ENCODE data around the gene NPIPB13. TPM values are rescaled to one million over a fixed set of nuclear protein-coding genes. Genes with fewer than 3 reads are reported as not detected.
"Not testable (repeated sequence)": the region's sequence is repeated elsewhere in the genome, so short reads cannot be mapped to it uniquely, and the experiment has no call there.

The NPIPB13 gene
- total and polyA plus RNA-seq, 12 donors = 0.35 to 17.1 (median 3.3) TPM; not detected in 1

DNA sequence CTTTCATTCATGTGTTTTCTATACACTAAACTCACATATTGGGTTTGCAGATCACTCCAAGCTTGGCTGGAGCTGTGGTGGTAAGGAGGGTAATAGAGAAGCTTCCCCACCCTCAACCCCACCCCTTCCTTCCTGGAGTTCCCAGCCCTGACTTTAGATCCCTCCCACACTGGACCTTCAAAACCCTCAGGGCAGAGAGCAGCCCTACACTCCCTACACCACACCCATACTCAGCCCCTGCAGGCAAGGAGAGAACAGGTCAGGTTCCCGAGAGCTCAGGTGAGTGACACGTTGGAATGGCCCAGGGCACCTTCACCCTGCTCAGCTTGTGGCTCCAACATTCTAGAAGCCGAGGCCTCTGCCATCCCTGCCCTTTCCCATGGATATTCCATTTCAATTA is 49.2 kb downstream of the NPIPB13 start, which contains the start of gene SULT1A3:
TSS of gene SULT1A3 (plus strand) at position 207 of the 400 bp plus-strand sequence. CDS start 1,474 bp downstream, outside the sequence.
- H3K9me3 ChIP-seq (replicated peaks in 1 of 3); H3K36me3 ChIP-seq (replicated peaks in 1 of 2); intact Hi-C loops (cut with DNase I); DNase-seq; H3K27ac ChIP-seq; H3K4me3 ChIP-seq; H3K27me3 ChIP-seq; H3K4me1 ChIP-seq (replicated peaks in 1 of 2): not testable (repeated sequence)
- no CpG with 5 or more reads among the region's 3 CpGs for WGBS, 4 donors

Small RNA genes within 50 kb of the gene (small RNA-seq; reads per million reads assigned to genes)
- gene AC106782.4 = 0 reads per million in 2 donors

Other genes with a start within 250 kb of the NPIPB13 start
- 10 to 100 TPM in 1 of 9 donors, 1 to 10 TPM in 5, under 1 TPM in 2, not detected in 1; 0.35 to 14.8 (median 2.8) TPM for gene DOC2A, start 237.5 kb downstream of the NPIPB13 start, total RNA-seq
- 10 to 100 TPM in 1 of 3 donors, 1 to 10 TPM in 1, under 1 TPM in 1; 0.60 to 33.0 (median 9.5) TPM for gene DOC2A, start 237.5 kb downstream of the NPIPB13 start, polyA plus RNA-seq
- gene C16orf92, start 225.3 kb downstream of the NPIPB13 start, total RNA-seq = not detected
- not detected for gene C16orf92, start 225.3 kb downstream of the NPIPB13 start, polyA plus RNA-seq
- gene TLCD3B, start 217.2 kb downstream of the NPIPB13 start, total RNA-seq = 1 to 10 TPM in 2 of 9 donors, under 1 TPM in 4, not detected in 3; 0.11 to 3.1 (median 0.61) TPM
- gene TLCD3B, start 217.2 kb downstream of the NPIPB13 start, polyA plus RNA-seq = 10 to 100 TPM in 1 of 3 donors, 1 to 10 TPM in 1, under 1 TPM in 1; 0.40 to 10.6 (median 1.8) TPM
- 1,000 to 10,000 TPM in 8 of 9 donors, 100 to 1,000 TPM in 1; 691 to 1,930 (median 1,545) TPM for gene ALDOA, start 182.7 kb downstream of the NPIPB13 start, total RNA-seq
- 1,000 to 10,000 TPM in 1 of 3 donors, 100 to 1,000 TPM in 2; 623 to 1,215 (median 899) TPM for gene ALDOA, start 182.7 kb downstream of the NPIPB13 start, polyA plus RNA-seq
- gene PPP4C, start 172.5 kb downstream of the NPIPB13 start, total RNA-seq = 100 to 1,000 TPM in 3 of 9 donors, 10 to 100 TPM in 6; 44.5 to 136 (median 75.6) TPM
- gene PPP4C, start 172.5 kb downstream of the NPIPB13 start, polyA plus RNA-seq = 10 to 100 TPM; 39.2 to 93.0 (median 87.1) TPM
- gene TBX6, start 156.6 kb downstream of the NPIPB13 start, total RNA-seq = 1 to 10 TPM in 8 of 9 donors, under 1 TPM in 1; 0.44 to 3.4 (median 2.0) TPM
- 1 to 10 TPM in 2 of 3 donors, under 1 TPM in 1; 0.22 to 5.1 (median 1.9) TPM for gene TBX6, start 156.6 kb downstream of the NPIPB13 start, polyA plus RNA-seq
- 100 to 1,000 TPM in 4 of 9 donors, 10 to 100 TPM in 5; 18.9 to 210 (median 85.1) TPM for gene YPEL3, start 152.3 kb downstream of the NPIPB13 start, total RNA-seq
- 100 to 1,000 TPM in 2 of 3 donors, 10 to 100 TPM in 1; 14.6 to 454 (median 310) TPM for gene YPEL3, start 152.3 kb downstream of the NPIPB13 start, polyA plus RNA-seq
- 1 to 10 TPM in 6 of 9 donors, under 1 TPM in 2, not detected in 1; 0.78 to 9.0 (median 2.6) TPM for gene GDPD3, start 134.9 kb downstream of the NPIPB13 start, total RNA-seq
- gene GDPD3, start 134.9 kb downstream of the NPIPB13 start, polyA plus RNA-seq = 10 to 100 TPM in 1 of 3 donors, 1 to 10 TPM in 2; 1.0 to 17.6 (median 5.8) TPM
- 100 to 1,000 TPM in 4 of 9 donors, 10 to 100 TPM in 5; 31.4 to 129 (median 99.9) TPM for gene MAPK3, start 125.3 kb downstream of the NPIPB13 start, total RNA-seq
- 100 to 1,000 TPM in 1 of 3 donors, 10 to 100 TPM in 2; 53.2 to 133 (median 66.0) TPM for gene MAPK3, start 125.3 kb downstream of the NPIPB13 start, polyA plus RNA-seq
- 10 to 100 TPM in 8 of 9 donors, 1 to 10 TPM in 1; 3.3 to 69.1 (median 39.6) TPM for gene CORO1A, start 64.9 kb downstream of the NPIPB13 start, total RNA-seq
- 10 to 100 TPM in 2 of 3 donors, 1 to 10 TPM in 1; 4.1 to 87.7 (median 56.2) TPM for gene CORO1A, start 64.9 kb downstream of the NPIPB13 start, polyA plus RNA-seq
- 100 to 1,000 TPM in 6 of 9 donors, 10 to 100 TPM in 3; 55.1 to 449 (median 143) TPM for gene BOLA2B, start 54.8 kb downstream of the NPIPB13 start, total RNA-seq
- gene BOLA2B, start 54.8 kb downstream of the NPIPB13 start, polyA plus RNA-seq = 100 to 1,000 TPM in 2 of 3 donors, 10 to 100 TPM in 1; 96.4 to 329 (median 250) TPM
- gene SLX1A, start 54.6 kb downstream of the NPIPB13 start, total RNA-seq = 10 to 100 TPM; 12.4 to 87.5 (median 40.3) TPM
- 100 to 1,000 TPM in 2 of 3 donors, 1 to 10 TPM in 1; 7.9 to 195 (median 169) TPM for gene SLX1A, start 54.6 kb downstream of the NPIPB13 start, polyA plus RNA-seq
- gene SULT1A3, start 49.2 kb downstream of the NPIPB13 start, total RNA-seq = 10 to 100 TPM in 6 of 9 donors, 1 to 10 TPM in 3; 4.3 to 15.8 (median 12.7) TPM
- gene SULT1A3, start 49.2 kb downstream of the NPIPB13 start, polyA plus RNA-seq = 100 to 1,000 TPM in 1 of 3 donors, 10 to 100 TPM in 1, 1 to 10 TPM in 1; 3.5 to 125 (median 58.7) TPM
- gene CD2BP2, start 106.8 kb upstream of the NPIPB13 start, total RNA-seq = 10 to 100 TPM; 27.5 to 95.8 (median 77.0) TPM
- gene CD2BP2, start 106.8 kb upstream of the NPIPB13 start, polyA plus RNA-seq = 10 to 100 TPM; 53.5 to 95.6 (median 58.0) TPM
- gene TBC1D10B, start 122.0 kb upstream of the NPIPB13 start, total RNA-seq = 10 to 100 TPM; 17.0 to 67.7 (median 44.0) TPM
- gene TBC1D10B, start 122.0 kb upstream of the NPIPB13 start, polyA plus RNA-seq = 10 to 100 TPM; 33.7 to 65.4 (median 44.3) TPM
- gene MYL11, start 126.3 kb upstream of the NPIPB13 start, total RNA-seq = 1 to 10 TPM in 2 of 9 donors, not detected in 7; 1.1 to 2.9 TPM
- gene MYL11, start 126.3 kb upstream of the NPIPB13 start, polyA plus RNA-seq = 1 to 10 TPM in 1 of 3 donors, not detected in 2; 2.7 TPM
- 1 to 10 TPM in 7 of 9 donors, under 1 TPM in 1, not detected in 1; 0.11 to 5.5 (median 2.3) TPM for gene SEPTIN1, start 134.1 kb upstream of the NPIPB13 start, total RNA-seq
- gene SEPTIN1, start 134.1 kb upstream of the NPIPB13 start, polyA plus RNA-seq = 10 to 100 TPM in 1 of 3 donors, 1 to 10 TPM in 1, under 1 TPM in 1; 0.75 to 19.8 (median 9.3) TPM
- 10 to 100 TPM in 3 of 9 donors, 1 to 10 TPM in 6; 5.7 to 23.8 (median 8.9) TPM for gene ZNF48, start 146.9 kb upstream of the NPIPB13 start, total RNA-seq
- gene ZNF48, start 146.9 kb upstream of the NPIPB13 start, polyA plus RNA-seq = 1 to 10 TPM; 2.6 to 5.6 (median 4.2) TPM
- 10 to 100 TPM in 7 of 9 donors, 1 to 10 TPM in 2; 8.2 to 81.3 (median 15.8) TPM for gene ZNF771, start 159.1 kb upstream of the NPIPB13 start, total RNA-seq
- gene ZNF771, start 159.1 kb upstream of the NPIPB13 start, polyA plus RNA-seq = 10 to 100 TPM in 1 of 3 donors, 1 to 10 TPM in 2; 2.8 to 12.2 (median 9.5) TPM
- 10 to 100 TPM; 13.9 to 33.9 (median 29.5) TPM for gene DCTPP1, start 181.6 kb upstream of the NPIPB13 start, total RNA-seq
- gene DCTPP1, start 181.6 kb upstream of the NPIPB13 start, polyA plus RNA-seq = 10 to 100 TPM; 11.7 to 15.2 (median 13.3) TPM
- gene SEPHS2, start 197.4 kb upstream of the NPIPB13 start, total RNA-seq = 10 to 100 TPM; 10.7 to 60.5 (median 46.2) TPM
- gene SEPHS2, start 197.4 kb upstream of the NPIPB13 start, polyA plus RNA-seq = 10 to 100 TPM; 18.9 to 54.5 (median 21.9) TPM
- gene ITGAL, start 224.3 kb upstream of the NPIPB13 start, total RNA-seq = 10 to 100 TPM in 1 of 9 donors, 1 to 10 TPM in 7, under 1 TPM in 1; 0.72 to 14.7 (median 4.7) TPM
- 10 to 100 TPM in 1 of 3 donors, 1 to 10 TPM in 2; 2.1 to 10.6 (median 2.6) TPM for gene ITGAL, start 224.3 kb upstream of the NPIPB13 start, polyA plus RNA-seq